ENCODE results near the gene RDH16. TPM values are rescaled to one million over a fixed set of nuclear protein-coding genes. Genes with fewer than 3 reads are reported as not detected.

Gene RDH16
- total RNA-seq, 4 donors from 2014 or later = 0.84 to 4.7 (median 1.0) TPM

GRCh38 chr12:57001448-57001906 is 44.1 kb upstream of the RDH16 start:
- 38 to 40% methylated on average over 13 of the region's 13 CpGs for WGBS, 2 donors
- DNase-seq (ENCODE audit: low spot score in 2 of 2) = peak in 1 of 2 donors; percentile 89
- intact Hi-C loops (cut with DNase I; ENCODE audit: low total_unique reads) = loop anchor here (5.0 to 10.0 kb wide), 2 partner anchors 183 to 244 kb away; no protein-coding TSS in a partner anchor
- peak in 1 of 3 donors; percentile 38 for TF ChIP-seq CTCF (IDR thresholded peaks at IDR 0.05)
- no peak for TF ChIP-seq POLR2A (IDR thresholded peaks at IDR 0.05)
- no peak overlapping the region for H3K4me3 ChIP-seq (ENCODE audit: low read depth, poor library complexity, severe bottlenecking)

GRCh38 chr12:57000393-57000792 is 43.0 kb upstream of the RDH16 start:
- no peak overlapping the region for H3K4me3 ChIP-seq (ENCODE audit: low read depth, poor library complexity, severe bottlenecking)
- intact Hi-C loops (cut with DNase I; ENCODE audit: low total_unique reads) = loop anchor here (5.0 to 10.0 kb wide), 2 partner anchors 184 to 243 kb away; no protein-coding TSS in a partner anchor
- WGBS, 2 donors = 86 to 95% methylated on average over 1 of the region's 1 CpG
- no peak for TF ChIP-seq POLR2A (IDR thresholded peaks at IDR 0.05)
- TF ChIP-seq CTCF (IDR thresholded peaks at IDR 0.05) = no peak
- DNase-seq (ENCODE audit: low spot score in 2 of 2) = peak in 1 of 2 donors; percentile 7

- DNase-seq (ENCODE audit: low spot score in 2 of 2) = peak in 1 of 2 donors; percentile 31
- TF ChIP-seq CTCF (IDR thresholded peaks at IDR 0.05) = no peak
- no peak for TF ChIP-seq POLR2A (IDR thresholded peaks at IDR 0.05)
- H3K4me3 ChIP-seq (ENCODE audit: low read depth, poor library complexity, severe bottlenecking) = no peak overlapping the region
- WGBS, 2 donors = 83 to 84% methylated on average over 4 of the region's 4 CpGs
- intact Hi-C loops (cut with DNase I; ENCODE audit: low total_unique reads) = no loop called here
Observed at GRCh38 chr12:56999456-56999855, 42.0 kb upstream of the RDH16 start.

- intact Hi-C loops (cut with DNase I; ENCODE audit: low total_unique reads) = no loop called here
- TF ChIP-seq POLR2A (IDR thresholded peaks at IDR 0.05) = no peak
- TF ChIP-seq CTCF (IDR thresholded peaks at IDR 0.05) = no peak
- H3K4me3 ChIP-seq (ENCODE audit: low read depth, poor library complexity, severe bottlenecking) = no peak overlapping the region
- peak in 1 of 2 donors; percentile 46 for DNase-seq (ENCODE audit: low spot score in 2 of 2)
- 67 to 73% methylated on average over 4 of the region's 4 CpGs for WGBS, 2 donors
Observed at GRCh38 chr12:56998981-56999380, 41.6 kb upstream of the RDH16 start.

GRCh38 chr12:56998316-56998715 is 40.9 kb upstream of the RDH16 start:
- WGBS, 2 donors = 89% methylated on average over 6 of the region's 6 CpGs
- DNase-seq (ENCODE audit: low spot score in 2 of 2) = peak in 1 of 2 donors; percentile 49
- TF ChIP-seq POLR2A (IDR thresholded peaks at IDR 0.05) = no peak
- no peak for TF ChIP-seq CTCF (IDR thresholded peaks at IDR 0.05)
- H3K4me3 ChIP-seq (ENCODE audit: low read depth, poor library complexity, severe bottlenecking) = no peak overlapping the region
- intact Hi-C loops (cut with DNase I; ENCODE audit: low total_unique reads) = no loop called here

Data from lower leg skin (tissue), 4 donors.